Epidermal melanocyte (primary cell): Measurements from ENCODE around the gene GPATCH8.
"Not testable (repeated sequence)": the region's sequence is repeated elsewhere in the genome, so short reads cannot be mapped to it uniquely, and the experiment has no call there.

Source experiments
- DNase-seq: peaks from one replicate; pipeline ENCODE4 v3.0.0; 2011; ENCODE audit warnings: low spot score; ENCODE audit not compliant: insufficient read length

Gene GPATCH8

GRCh38 chr17:44378171-44378705, 125.0 kb downstream of the GPATCH8 start:
- peak; percentile 3 for DNase-seq

GRCh38 chr17:44376779-44377178, 126.4 kb downstream of the GPATCH8 start:
- DNase-seq, result no peak

- DNase-seq, result no peak
These were observed 127.1 kb downstream of the GPATCH8 start for GRCh38 chr17:44376124-44376523.

- DNase-seq, result no peak
These were observed 127.8 kb downstream of the GPATCH8 start for GRCh38 chr17:44375196-44376017.

DNA sequence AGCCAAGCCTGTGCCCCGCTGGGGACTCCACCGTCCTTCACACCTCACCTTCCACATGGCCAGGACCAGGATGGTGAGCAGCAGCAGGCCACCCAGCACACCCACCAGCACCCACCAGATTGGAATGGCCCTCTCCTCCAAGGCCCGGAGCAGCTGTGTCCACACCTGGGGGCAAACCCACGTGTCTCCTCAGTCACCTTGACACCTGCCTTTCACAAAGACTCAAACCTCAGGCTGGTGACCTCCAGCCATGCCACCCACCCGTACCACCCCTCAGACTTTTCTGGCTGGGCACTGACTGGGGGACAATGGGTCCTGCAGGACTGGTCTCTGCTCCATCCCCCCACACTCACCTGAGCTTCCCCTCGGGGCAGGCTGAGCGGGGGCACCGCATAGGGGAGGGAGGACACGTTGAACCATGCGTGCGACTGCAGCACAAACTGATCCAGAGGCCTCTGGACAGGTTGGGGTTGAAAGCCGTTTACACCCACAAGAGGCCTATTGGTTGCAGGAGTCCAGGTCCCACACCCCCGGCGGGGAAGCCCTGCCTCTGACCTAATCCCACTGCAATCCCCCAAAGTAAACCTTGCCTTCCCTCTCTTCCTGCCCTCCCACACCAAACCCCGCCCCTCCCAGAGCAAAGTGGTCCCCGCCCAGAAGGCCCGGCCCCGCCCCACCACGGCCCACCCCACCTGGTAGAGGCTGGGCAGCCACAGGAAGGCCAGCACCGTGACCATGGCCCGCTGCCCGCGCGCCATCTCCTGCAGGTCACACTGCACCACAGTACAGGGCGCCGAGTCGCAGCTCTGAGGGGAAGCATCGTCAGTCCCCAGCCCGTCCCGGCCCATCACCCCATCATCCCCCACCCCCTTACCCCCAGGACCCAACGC, 128.7 kb downstream of the GPATCH8 start:
- no peak for DNase-seq

DNA sequence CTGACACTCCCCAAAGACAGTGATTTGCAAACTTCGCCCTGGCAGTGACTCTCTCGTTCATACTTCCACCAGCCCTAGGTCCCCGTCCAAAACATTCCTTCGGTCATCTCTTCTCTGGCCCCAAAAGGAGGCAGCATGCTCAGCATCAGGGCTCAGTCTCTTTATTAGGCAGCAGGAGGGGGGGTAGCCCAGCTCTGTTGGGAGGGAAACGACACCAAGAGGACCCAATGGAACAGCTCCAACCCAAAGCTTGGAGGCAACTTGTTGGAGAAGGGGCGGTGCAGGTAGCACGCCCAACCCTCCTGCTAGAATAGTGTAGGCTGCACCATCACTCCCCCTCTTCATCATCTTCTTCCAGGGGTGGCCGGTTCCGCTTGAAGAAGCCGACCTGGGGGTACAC, 131.2 kb downstream of the GPATCH8 start:
- no peak for DNase-seq

DNA sequence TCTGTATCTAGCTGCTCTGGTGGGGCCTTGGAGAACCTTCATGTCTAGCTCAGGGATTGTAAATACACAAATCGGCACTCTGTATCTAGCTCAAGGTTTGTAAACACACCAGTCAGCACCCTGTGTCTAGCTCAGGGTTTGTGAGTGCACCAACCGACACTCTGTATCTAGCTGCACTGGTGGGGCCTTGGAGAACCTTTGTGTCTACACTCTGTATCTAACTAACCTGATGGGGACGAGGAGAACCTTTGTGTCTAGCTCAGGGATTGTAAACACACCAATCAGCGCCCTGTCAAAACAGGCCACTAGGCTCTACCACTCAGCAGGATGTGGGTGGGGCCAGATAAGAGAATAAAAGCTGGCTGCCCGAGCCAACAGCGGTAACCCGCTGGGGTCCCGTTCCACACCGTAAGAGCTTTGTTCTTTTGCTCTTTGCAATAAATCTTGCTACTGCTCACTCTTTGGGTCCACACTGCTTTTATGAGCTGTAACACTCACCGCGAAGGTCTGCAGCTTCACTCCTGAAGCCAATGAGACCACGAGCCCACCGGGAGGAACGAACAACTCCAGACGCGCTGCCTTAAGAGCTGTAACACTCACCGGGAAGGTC, 133.7 kb downstream of the GPATCH8 start:
- DNase-seq, result not testable (repeated sequence)

GRCh38 chr17:44368391-44369243, 134.6 kb downstream of the GPATCH8 start:
- DNase-seq, result not testable (repeated sequence)

- no peak for DNase-seq
These were observed 135.8 kb downstream of the GPATCH8 start for GRCh38 chr17:44367231-44367979.

GRCh38 chr17:44365051-44365450, 138.2 kb downstream of the GPATCH8 start:
- not testable (repeated sequence) for DNase-seq

GRCh38 chr17:44363613-44364159, 139.5 kb downstream of the GPATCH8 start, which contains the start of gene FAM171A2:
Gene FAM171A2, minus strand, starts transcription at chr17:44363853. Its CDS starts 139 bp downstream, at chr17:44363714.
- peak; percentile 87 for DNase-seq

DNA sequence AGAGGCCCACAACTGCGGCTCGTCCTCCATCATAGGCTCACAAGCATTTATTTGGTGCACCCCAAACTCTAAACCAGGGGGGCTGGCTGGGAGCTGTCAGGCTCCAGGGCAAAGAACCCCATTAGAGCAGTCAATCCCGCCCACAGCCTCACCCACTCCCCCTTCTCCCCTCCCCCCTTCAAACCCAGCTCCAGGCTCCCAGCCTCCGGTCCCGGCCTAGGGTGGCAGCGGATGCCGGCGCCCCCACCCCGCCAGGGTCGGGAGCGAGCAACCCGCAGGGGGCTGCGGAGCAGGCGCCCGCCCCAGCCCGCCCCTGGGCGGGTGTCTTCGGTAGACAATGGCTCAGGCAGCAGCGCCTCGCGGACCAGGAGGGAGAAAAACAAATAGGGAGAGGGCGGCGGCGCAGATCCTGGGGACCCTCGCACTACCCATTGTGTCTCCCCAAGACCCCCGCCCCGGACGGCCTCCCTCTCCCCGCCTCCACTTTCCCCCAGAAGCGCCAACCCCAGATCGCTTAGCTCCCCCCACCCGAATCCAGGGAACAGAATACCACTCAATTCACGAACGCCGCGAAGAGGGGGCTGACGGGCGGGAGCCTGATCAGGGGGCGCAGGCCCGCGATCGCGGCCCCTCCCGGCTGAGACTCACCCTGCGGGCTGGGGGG, 140.1 kb downstream of the GPATCH8 start:
- no peak for DNase-seq

GRCh38 chr17:44362459-44362948, 140.7 kb downstream of the GPATCH8 start:
- DNase-seq, result no peak

GRCh38 chr17:44361292-44362260, 141.6 kb downstream of the GPATCH8 start:
- peak; percentile 17 for DNase-seq

DNA sequence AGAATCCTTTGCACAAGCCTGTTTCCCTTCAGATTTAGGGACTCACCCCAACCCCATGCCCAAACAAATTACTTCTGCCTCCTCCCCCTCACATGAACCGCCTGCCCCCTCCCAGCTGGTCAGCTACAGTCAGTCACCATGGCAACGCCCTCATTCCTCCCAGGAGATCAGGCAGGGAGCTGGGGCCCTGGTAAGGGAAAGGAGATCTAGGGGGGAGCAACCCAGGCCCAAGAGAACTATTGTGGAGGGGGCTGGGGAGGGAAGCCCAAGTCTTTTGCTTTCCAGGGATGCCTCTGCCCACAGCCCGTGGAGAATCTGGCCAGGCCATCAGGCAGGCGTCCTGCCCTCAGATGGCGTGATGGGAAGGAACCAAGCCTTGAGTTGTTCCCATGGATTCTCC, 142.4 kb downstream of the GPATCH8 start:
- DNase-seq, result peak; percentile 61

GRCh38 chr17:44360144-44360533, 143.1 kb downstream of the GPATCH8 start:
- DNase-seq, result peak; percentile 19

DNA sequence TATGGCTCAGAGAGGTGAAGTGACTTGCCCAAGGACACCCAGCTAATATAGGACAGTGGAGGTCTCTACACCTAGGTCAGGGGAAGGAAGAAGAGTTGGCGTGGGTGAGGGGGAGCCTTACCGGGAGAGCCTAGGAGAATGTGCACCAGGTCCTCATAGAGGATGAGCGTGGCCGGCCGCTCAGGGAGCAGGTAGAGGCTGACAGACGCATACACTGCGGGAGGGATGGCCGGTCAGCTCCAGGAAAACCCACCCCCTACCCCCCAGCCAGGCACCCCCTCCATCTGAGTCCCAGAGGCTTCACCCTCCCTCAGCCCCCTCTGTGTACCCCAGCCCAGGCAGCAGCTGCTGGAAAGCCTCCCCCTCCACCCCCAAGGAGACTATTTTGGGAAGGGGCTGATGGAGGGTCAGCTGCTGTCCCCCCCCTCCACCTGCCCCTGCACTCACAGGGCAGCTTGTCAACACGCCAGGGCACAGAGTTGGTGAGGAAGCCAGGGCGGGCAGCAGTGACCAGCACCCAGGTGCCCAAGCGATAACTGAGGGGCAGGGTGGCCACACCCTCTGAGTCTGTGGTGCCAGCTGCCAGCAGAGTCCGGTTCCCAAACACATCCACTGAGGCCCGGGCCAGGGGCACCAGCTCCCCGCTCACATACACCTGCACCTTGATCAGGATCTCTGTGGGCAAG, 143.6 kb downstream of the GPATCH8 start:
- peak; percentile 9 for DNase-seq
